ENCODE data around the gene GAN.

The GAN gene

GRCh38 chr16:81319221-81319912 lies 4.6 kb downstream of the GAN start:
- no peak overlapping the region for H3K27ac ChIP-seq (replicated peaks)
- H3K27me3 ChIP-seq (ENCODE audit: insufficient read depth, poor library complexity, severe bottlenecking), result no peaks in the 10 kb centered on the region
- DNase-seq (ENCODE audit: low read depth in 1 of 2, low spot score in 1 of 2), result no peak
- H3K4me3 ChIP-seq (replicated peaks; ENCODE audit: insufficient read depth, low read length), result no peak overlapping the region
- TF ChIP-seq CTCF (IDR thresholded peaks at IDR 0.05; ENCODE audit: insufficient read depth, low read length) (no peak), GABPA (IDR thresholded peaks at IDR 0.05; ENCODE audit: low read depth) (no peak), REST (IDR thresholded peaks at IDR 0.05; ENCODE audit: insufficient replicate concordance, low read depth) (no peak), SPI1 (IDR thresholded peaks at IDR 0.05; ENCODE audit: borderline replicate concordance, low read depth) (no peak), POLR2AphosphoS5 (IDR thresholded peaks at IDR 0.05; ENCODE audit: low read depth) (no peak)

GRCh38 chr16:81321039-81321438 lies 6.3 kb downstream of the GAN start:
- H3K27me3 ChIP-seq (ENCODE audit: insufficient read depth, poor library complexity, severe bottlenecking), result no peaks in the 10 kb centered on the region
- H3K27ac ChIP-seq (replicated peaks), result no peak overlapping the region
- no peak overlapping the region for H3K4me3 ChIP-seq (replicated peaks; ENCODE audit: insufficient read depth, low read length)
- DNase-seq (ENCODE audit: low read depth in 1 of 2, low spot score in 1 of 2), result no peak
- no peak for TF ChIP-seq CTCF (IDR thresholded peaks at IDR 0.05; ENCODE audit: insufficient read depth, low read length)
- no peak for TF ChIP-seq POLR2AphosphoS5 (IDR thresholded peaks at IDR 0.05; ENCODE audit: low read depth)
- TF ChIP-seq REST (IDR thresholded peaks at IDR 0.05; ENCODE audit: insufficient replicate concordance, low read depth), result no peak
- no peak for TF ChIP-seq GABPA (IDR thresholded peaks at IDR 0.05; ENCODE audit: low read depth)
- no peak for TF ChIP-seq SPI1 (IDR thresholded peaks at IDR 0.05; ENCODE audit: borderline replicate concordance, low read depth)

GRCh38 chr16:81321536-81321935 lies 6.8 kb downstream of the GAN start:
- Histone ChIP-seq H3K4me3 (replicated peaks; ENCODE audit: insufficient read depth, low read length) (no peak overlapping the region), H3K27me3 (ENCODE audit: insufficient read depth, poor library complexity, severe bottlenecking) (no peaks in the 10 kb centered on the region), H3K27ac (replicated peaks) (no peak overlapping the region)
- DNase-seq (ENCODE audit: low read depth in 1 of 2, low spot score in 1 of 2), result no peak
- no peak for TF ChIP-seq GABPA (IDR thresholded peaks at IDR 0.05; ENCODE audit: low read depth)
- TF ChIP-seq SPI1 (IDR thresholded peaks at IDR 0.05; ENCODE audit: borderline replicate concordance, low read depth), result no peak
- no peak for TF ChIP-seq REST (IDR thresholded peaks at IDR 0.05; ENCODE audit: insufficient replicate concordance, low read depth)
- TF ChIP-seq POLR2AphosphoS5 (IDR thresholded peaks at IDR 0.05; ENCODE audit: low read depth), result no peak
- TF ChIP-seq CTCF (IDR thresholded peaks at IDR 0.05; ENCODE audit: insufficient read depth, low read length), result no peak

Measured in HL-60 (cell line).